EL (cell line): Measurements from ENCODE around the gene CD52.
A peak's percentile ranks its signal among the peaks of the same experiment; 100 is the strongest.

Experiments used
- DNase-seq: peaks from one replicate; pipeline ENCODE4 v3.0.0-alpha.2; 2016

CD52 gene

DNA sequence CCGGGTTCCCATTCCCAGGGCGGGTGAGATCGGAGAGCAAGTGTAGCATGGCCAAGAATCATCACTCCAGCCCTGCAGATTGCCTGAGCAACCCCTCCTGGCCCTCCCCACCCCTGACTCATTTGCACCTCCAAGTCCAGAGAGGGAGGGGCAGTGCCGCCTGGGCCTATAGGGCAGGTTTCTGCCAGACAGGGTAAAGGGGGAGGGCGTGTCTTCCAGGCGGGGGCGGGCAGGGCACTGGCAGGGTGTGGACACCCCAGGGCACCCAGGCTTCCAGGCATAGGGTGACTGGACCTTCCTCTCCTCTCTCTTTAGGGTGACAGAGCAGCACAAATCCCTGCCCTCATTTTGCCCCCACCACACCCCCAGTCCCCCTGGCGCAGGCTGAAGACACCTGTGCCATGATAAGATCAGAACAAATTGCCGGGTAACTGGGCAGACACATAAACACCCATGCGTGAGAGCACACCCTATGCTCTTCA, 39.4 kb downstream of the CD52 start:
- DNase-seq: no peak

GRCh38 chr1:26358411-26359384, 40.9 kb downstream of the CD52 start:
- no peak for DNase-seq

DNA sequence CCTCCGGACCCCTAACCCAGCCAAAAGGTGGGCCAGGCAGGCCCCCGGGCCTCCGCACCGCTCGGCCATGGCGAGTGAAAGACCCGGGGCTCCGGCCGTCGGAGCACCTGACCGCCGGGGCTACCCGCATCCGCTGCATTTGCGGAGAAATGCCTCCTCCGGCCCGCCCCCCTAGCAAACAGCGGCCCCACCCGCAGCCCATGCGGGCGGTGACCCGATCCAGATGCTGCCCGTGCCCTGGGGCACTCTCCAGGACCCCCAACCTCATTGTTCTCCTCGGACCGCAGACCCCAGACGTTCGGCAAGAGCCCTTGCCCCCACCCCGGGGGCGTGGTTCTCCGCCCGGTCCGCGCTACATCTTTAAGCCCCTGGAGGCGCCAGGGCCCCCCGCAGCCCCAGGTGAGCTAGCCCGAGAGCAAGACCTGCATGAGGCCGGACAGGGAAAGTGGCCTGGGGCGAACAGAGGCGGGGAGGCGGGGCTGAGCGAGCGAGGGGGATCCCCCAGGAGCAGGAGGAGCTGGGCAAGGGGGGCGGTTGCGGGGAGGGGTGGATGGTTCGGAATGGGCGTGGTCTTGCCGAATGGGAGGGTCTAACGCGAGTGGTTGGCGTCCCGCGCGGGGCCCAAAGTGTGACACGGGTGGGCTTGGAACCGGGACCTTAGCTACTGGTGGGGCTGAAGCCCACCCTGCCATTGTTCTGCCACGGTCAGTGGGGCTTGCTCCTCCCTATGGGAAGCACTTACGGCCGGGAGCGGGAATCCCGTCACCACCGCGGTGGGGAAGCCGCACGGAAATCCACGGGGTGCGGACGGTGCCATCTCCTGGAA, 42.4 kb downstream of the CD52 start:
- no peak for DNase-seq

DNA sequence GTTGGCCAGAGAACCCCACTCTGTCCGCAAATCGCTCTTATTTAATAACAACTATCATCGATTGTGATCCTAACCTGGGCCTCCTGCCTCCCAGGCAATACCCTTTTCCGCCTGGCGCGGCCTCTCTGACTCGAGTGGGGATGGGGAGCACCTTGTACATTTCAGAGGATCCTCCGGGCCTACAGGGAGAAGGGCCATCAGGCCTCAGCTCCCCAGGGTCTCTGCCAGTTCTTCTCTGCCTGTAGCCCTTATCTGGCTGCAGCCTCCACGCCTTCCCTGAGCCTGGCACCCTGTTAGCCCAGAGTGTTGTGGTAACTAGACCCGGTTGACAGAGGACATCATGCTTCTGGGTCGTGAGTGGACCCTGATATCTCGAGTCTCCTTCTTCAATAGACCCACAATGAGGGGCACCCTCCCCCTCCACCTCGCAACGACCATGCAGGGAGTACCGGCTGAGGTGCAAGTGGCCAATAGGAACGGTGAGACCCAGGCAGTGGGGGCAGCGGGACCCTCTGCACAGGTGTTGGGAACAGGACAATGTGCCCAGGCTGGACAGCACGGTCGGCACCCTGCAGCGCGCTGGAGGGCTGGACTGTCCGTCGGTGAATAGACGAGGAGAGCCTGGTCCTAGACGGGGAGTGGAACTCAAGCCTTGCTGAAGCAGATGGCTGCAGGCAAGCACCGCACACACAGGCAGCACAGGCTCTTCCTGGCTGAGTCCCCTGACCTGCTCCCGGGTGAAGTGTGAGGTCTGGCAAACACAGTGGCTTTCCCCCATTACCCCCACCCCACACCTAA, 43.2 kb downstream of the CD52 start:
- DNase-seq: no peak

DNA sequence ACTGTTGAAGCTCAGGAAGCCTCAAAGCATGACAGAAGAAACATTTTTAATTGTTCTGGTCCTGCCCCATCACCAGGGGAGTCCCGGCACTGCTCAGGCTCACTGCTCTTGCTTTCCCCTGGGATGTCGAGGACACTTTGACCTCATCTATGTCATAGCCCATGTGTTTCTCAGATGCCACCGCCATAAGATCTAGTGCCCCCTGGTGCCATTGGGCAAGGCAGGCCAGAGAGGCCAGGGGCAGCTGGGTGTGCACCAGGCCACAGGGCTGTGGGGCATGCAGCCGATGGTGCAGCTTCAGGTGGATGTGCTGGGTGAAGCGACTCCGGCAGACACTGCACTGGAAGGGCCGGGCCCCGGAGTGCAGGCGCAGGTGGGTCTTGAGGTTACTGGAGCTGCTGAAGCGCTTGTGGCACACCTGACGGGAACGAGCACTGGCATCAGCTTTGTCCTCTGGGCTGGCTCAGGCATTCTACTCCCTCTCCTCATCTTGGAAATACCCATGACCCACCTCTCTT, 43.9 kb downstream of the CD52 start:
- no peak for DNase-seq

GRCh38 chr1:26362331-26362730, 44.6 kb downstream of the CD52 start:
- no peak for DNase-seq

- DNase-seq: peak; percentile 75
These were observed 46.0 kb downstream of the CD52 start for GRCh38 chr1:26363549-26364448.

DNA sequence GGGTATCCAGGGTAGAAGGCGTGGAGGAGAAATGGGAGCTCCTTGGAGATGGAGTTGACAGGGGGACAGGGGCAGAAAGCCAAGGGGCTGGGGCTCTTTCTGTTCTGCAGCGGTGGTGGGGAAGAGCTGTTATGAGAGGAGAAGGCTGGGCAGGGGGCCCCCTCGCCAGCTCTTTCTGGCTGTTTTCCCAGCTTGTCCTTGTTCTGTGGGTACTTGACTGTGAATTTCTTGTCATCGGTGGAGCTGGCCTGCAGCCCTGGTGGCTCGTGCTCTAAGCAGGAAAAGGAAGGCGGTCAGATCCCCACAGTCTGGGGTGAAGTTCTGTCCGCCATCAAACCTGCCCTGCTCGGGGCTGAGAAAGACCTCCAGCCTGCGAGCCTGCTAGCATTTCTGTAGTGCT, 47.2 kb downstream of the CD52 start:
- DNase-seq: no peak

- DNase-seq: no peak
These were observed 49.7 kb downstream of the CD52 start for GRCh38 chr1:26367441-26367840.

DNA sequence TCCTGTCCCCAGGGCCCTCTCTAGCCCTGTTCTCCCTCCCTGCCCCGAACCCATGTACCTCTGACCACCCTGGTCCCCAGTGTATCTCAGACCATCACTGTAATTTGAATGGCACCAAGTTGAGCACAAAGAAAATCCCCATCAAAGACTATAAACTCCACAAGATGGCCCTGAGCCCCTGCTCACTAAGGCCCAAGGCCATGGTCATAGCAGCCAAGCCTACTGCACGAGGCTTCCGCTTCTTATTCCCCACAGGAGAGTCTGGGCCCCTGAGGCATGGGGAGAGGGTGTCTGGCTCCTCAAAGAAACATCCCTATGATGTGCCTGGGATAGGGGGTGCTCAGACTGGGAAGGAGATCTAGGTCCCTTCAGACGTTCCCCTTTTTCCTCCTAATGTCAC, 50.2 kb downstream of the CD52 start:
- no peak for DNase-seq

DNA sequence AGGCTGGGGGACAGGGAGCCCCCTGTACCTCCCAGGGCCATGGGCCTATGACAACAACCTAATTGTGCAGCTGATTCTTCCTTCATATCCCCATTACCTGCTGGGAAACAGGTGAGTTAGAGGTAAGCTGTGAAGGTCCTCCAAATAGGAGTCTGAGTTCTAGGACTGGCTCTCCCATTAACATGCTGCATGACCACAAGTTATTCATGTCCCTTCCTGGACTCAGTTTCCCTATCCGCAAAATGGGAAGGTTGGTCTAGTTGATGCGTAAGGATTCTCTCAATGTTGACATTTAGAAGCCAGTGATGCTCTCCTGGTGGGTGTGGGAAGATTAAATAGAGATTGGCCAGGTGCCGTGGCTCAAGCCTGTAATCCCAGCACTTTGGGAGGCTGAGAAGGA, 50.7 kb downstream of the CD52 start:
- DNase-seq: no peak
